IMR-90 (cell line): ENCODE results near the gene TSSK2. TPM values are rescaled to one million over a fixed set of nuclear protein-coding genes. Genes with fewer than 3 reads are reported as not detected.

Source experiments
- ATAC-seq: fragments of 200-7000 bp; cut with Tn5 transposase; 2 replicates; pipeline ENCODE4 v1.9.1; 2020; ENCODE audit warnings: low read depth, mild to moderate bottlenecking, moderate library complexity
- BruUV-seq: library from RNA; stranded (reverse); fragments of 400-500 nt; replicated peaks from 2 replicates; lab custom pipeline; 2021; lab: Mats Ljungman, UMichigan
- CTCF ChIA-PET: fragments of 300-600 bp; formaldehyde crosslinking; extraction: SDS; loops from one replicate; lab custom pipeline; 2021; ENCODE audit warnings: antibody characterized with exemption; lab: Yijun Ruan, JAX
- POLR2A ChIA-PET: fragments of 300-600 bp; sonication (Branson Sonifier 250); formaldehyde crosslinking; loops from one replicate; lab custom pipeline; 2022; ENCODE audit warnings: antibody characterized with exemption; ENCODE audit not compliant: unreplicated experiment; lab: Charles Lee
- DNase-seq: peaks from one replicate; pipeline ENCODE4 v3.0.0; 2013
- H2AFZ ChIP-seq: replicated peaks from 2 replicates; pipeline ENCODE3; 2013; ENCODE audit warnings: low read length, mild to moderate bottlenecking; ENCODE audit not compliant: poor library complexity
- H2AK5ac ChIP-seq: 2 replicates; pipeline ENCODE4 v1.6.1; 2013; ENCODE audit warnings: low read depth, low read length, inconsistent platforms
- H2AK9ac ChIP-seq: replicated peaks from 2 replicates; pipeline ENCODE3; 2013; ENCODE audit warnings: mild to moderate bottlenecking, low read depth, low read length, moderate library complexity; ENCODE audit not compliant: poor library complexity
- H2BK120ac ChIP-seq: 2 replicates; pipeline ENCODE4 v1.6.1; 2013; ENCODE audit warnings: low read depth, low read length, inconsistent platforms
- H2BK15ac ChIP-seq: 3 replicates; pipeline ENCODE4 v1.6.1; 2013; ENCODE audit warnings: low read depth, low read length, inconsistent platforms
- H2BK20ac ChIP-seq: 2 replicates; pipeline ENCODE4 v1.6.1; 2013; ENCODE audit warnings: low read depth, mild to moderate bottlenecking, inconsistent platforms, low read length, moderate library complexity
- H2BK5ac ChIP-seq: 2 replicates; pipeline ENCODE4 v1.6.1; 2013; ENCODE audit warnings: mild to moderate bottlenecking, low read depth, low read length, inconsistent platforms; ENCODE audit not compliant: poor library complexity, severe bottlenecking
- H3K14ac ChIP-seq: replicated peaks from 2 replicates; pipeline ENCODE4 v1.6.1; 2013; ENCODE audit warnings: low read depth, low read length, inconsistent platforms
- H3K18ac ChIP-seq: 2 replicates; pipeline ENCODE4 v1.6.1; 2013; ENCODE audit warnings: low read depth, low read length, control low read depth
- H3K23ac ChIP-seq: 2 replicates; pipeline ENCODE4 v1.6.1; 2013; ENCODE audit warnings: low read depth, low read length, inconsistent platforms
- H3K27ac ChIP-seq: 2 replicates; pipeline ENCODE4 v1.5.1; 2013; ENCODE audit warnings: mild to moderate bottlenecking, control low read depth, low read length; ENCODE audit not compliant: insufficient read depth
- H3K27me3 ChIP-seq: 2 replicates; pipeline ENCODE4 v1.6.1; 2013; ENCODE audit warnings: low read length; ENCODE audit not compliant: control insufficient read depth, insufficient read depth
- H3K36me3 ChIP-seq: 2 replicates; pipeline ENCODE4 v1.6.1; 2013; ENCODE audit warnings: low read length, mixed read lengths; ENCODE audit not compliant: control insufficient read depth, insufficient read depth
- H3K4ac ChIP-seq: 2 replicates; pipeline ENCODE4 v1.6.1; 2013; ENCODE audit warnings: low read depth, low read length, inconsistent platforms
- H3K4me1 ChIP-seq: 2 replicates; pipeline ENCODE4 v1.6.1; 2013; ENCODE audit warnings: low read length, mixed read lengths; ENCODE audit not compliant: control insufficient read depth, insufficient read depth
- H3K4me2 ChIP-seq: 2 replicates; pipeline ENCODE4 v1.6.1; 2013; ENCODE audit warnings: low read depth, mild to moderate bottlenecking, control low read depth, low read length, moderate library complexity
- H3K4me3 ChIP-seq: 2 replicates; pipeline ENCODE4 v1.5.1; 2013; ENCODE audit warnings: low read depth, mild to moderate bottlenecking, control low read depth, low read length, moderate library complexity; ENCODE audit not compliant: insufficient read depth
- H3K56ac ChIP-seq: 2 replicates; pipeline ENCODE4 v1.6.1; 2013; ENCODE audit warnings: low read length, inconsistent platforms; ENCODE audit not compliant: insufficient read depth; ENCODE audit errors: extremely low read depth
- H3K79me1 ChIP-seq, 2 experiments: 2 replicates each; pipeline ENCODE4 v1.6.1; 2013; ENCODE audit warnings: low read length in 2 of 2, inconsistent platforms in 1 of 2, low read depth in 1 of 2
- H3K9ac ChIP-seq: 2 replicates; pipeline ENCODE4 v1.6.1; 2013; ENCODE audit warnings: low read depth, low read length, control low read depth
- H3K9me1 ChIP-seq: 2 replicates; pipeline ENCODE4 v1.6.1; 2013; ENCODE audit warnings: low read length, inconsistent platforms; ENCODE audit not compliant: insufficient read depth
- H3K9me3 ChIP-seq: 2 replicates; pipeline ENCODE4 v1.6.1; 2013; ENCODE audit warnings: low read length; ENCODE audit not compliant: control insufficient read depth, insufficient read depth
- H4K20me1 ChIP-seq: 2 replicates; pipeline ENCODE4 v1.6.1; 2013; ENCODE audit warnings: low read length, inconsistent platforms; ENCODE audit not compliant: insufficient read depth
- H4K5ac ChIP-seq: 2 replicates; pipeline ENCODE4 v1.6.1; 2013; ENCODE audit warnings: mild to moderate bottlenecking, low read depth, low read length, control low read depth
- H4K8ac ChIP-seq, 2 experiments: 2 replicates each; pipeline ENCODE4 v1.6.1; 2013; ENCODE audit warnings: low read depth in 2 of 2, low read length in 2 of 2, control low read depth in 1 of 2, inconsistent platforms in 1 of 2
- H4K91ac ChIP-seq: 2 replicates; pipeline ENCODE4 v1.6.1; 2013; ENCODE audit warnings: low read depth, low read length, inconsistent platforms; ENCODE audit not compliant: insufficient read depth
- BHLHE40 ChIP-seq: fragments of 150-350 bp; IDR thresholded peaks from 2 replicates; pipeline ENCODE4 v1.6.1; 2016; ENCODE audit warnings: mild to moderate bottlenecking, low read depth, low read length
- CEBPB ChIP-seq: IDR thresholded peaks from 2 replicates; pipeline ENCODE4 v1.6.1; 2012; ENCODE audit warnings: low read depth, low read length, improper control_type of control experiment
- CHD1 ChIP-seq: IDR thresholded peaks from 2 replicates; pipeline ENCODE4 v1.6.1; 2012; ENCODE audit warnings: low read depth, low read length, improper control_type of control experiment
- CTCF ChIP-seq: conservative IDR thresholded peaks from 2 replicates; pipeline ENCODE4 v1.5.1; 2012; ENCODE audit warnings: mild to moderate bottlenecking, low read depth, low read length, improper control_type of control experiment
- ELK1 ChIP-seq: fragments of 150-350 bp; IDR thresholded peaks from 2 replicates; pipeline ENCODE4 v1.6.1; 2016; ENCODE audit warnings: low read depth, mild to moderate bottlenecking, low read length, moderate library complexity, borderline replicate concordance
- FOS ChIP-seq: fragments of 150-350 bp; IDR thresholded peaks from 2 replicates; pipeline ENCODE4 v1.6.1; 2016; ENCODE audit warnings: low read depth, low read length
- MAFK ChIP-seq: IDR thresholded peaks from 2 replicates; pipeline ENCODE4 v1.6.1; 2012; ENCODE audit warnings: low read depth, low read length, improper control_type of control experiment
- MAZ ChIP-seq: IDR thresholded peaks from 2 replicates; pipeline ENCODE4 v1.6.1; 2012; ENCODE audit warnings: low read depth, mild to moderate bottlenecking, low read length, improper control_type of control experiment, moderate library complexity, borderline replicate concordance
- MXI1 ChIP-seq: IDR thresholded peaks from 2 replicates; pipeline ENCODE4 v1.6.1; 2012; ENCODE audit warnings: low read depth, mild to moderate bottlenecking, low read length, moderate library complexity, borderline replicate concordance
- NFE2L2 ChIP-seq: fragments of 150-350 bp; IDR thresholded peaks from 2 replicates; pipeline ENCODE4 v1.6.1; 2016; ENCODE audit warnings: low read depth, mild to moderate bottlenecking, low read length
- POLR2A ChIP-seq: IDR thresholded peaks from 2 replicates; pipeline ENCODE4 v1.6.1; 2012; ENCODE audit warnings: mild to moderate bottlenecking, low read depth, low read length
- RAD21 ChIP-seq: IDR thresholded peaks from 2 replicates; pipeline ENCODE4 v1.6.1; 2012; ENCODE audit warnings: low read length, improper control_type of control experiment
- RCOR1 ChIP-seq: IDR thresholded peaks from 2 replicates; pipeline ENCODE4 v1.6.1; 2012; ENCODE audit warnings: mild to moderate bottlenecking, low read length, improper control_type of control experiment; ENCODE audit not compliant: insufficient replicate concordance
- RFX5 ChIP-seq: IDR thresholded peaks from 2 replicates; pipeline ENCODE4 v1.8.0; 2012; ENCODE audit warnings: low read depth, mild to moderate bottlenecking, low read length, moderate library complexity
- SMC3 ChIP-seq: fragments of 150-350 bp; IDR thresholded peaks from 2 replicates; pipeline ENCODE4 v1.6.1; 2016; ENCODE audit warnings: low read depth, mild to moderate bottlenecking, antibody characterized with exemption, low read length, moderate library complexity
- USF2 ChIP-seq: fragments of 150-350 bp; IDR thresholded peaks from 2 replicates; pipeline ENCODE4 v1.6.1; 2017; ENCODE audit warnings: mild to moderate bottlenecking, antibody characterized with exemption, low read length, low read depth
- WGBS, 2 experiments: methylation state at CpG; one replicate each; pipeline versions ENCODE4 v1.1.5 to v1.1.7; 2013; ENCODE audit warnings: missing lambda C conversion rate in 2 of 2; ENCODE audit not compliant: insufficient read length in 1 of 2; ENCODE audit errors: extremely low coverage in 2 of 2; 5-methylcytosine and 5-hydroxymethylcytosine counted together
- dilution Hi-C: fragments of 300-500 bp; cut with HindIII; formaldehyde crosslinking; loops from one replicate; pipeline ENCODE4 v1.14.3; 2018; ENCODE audit warnings: low sequenced_read_pairs; ENCODE audit not compliant: unreplicated experiment
- in situ Hi-C: fragments of 300-500 bp; cut with MboI; formaldehyde crosslinking; loops from 3 replicates; pipeline ENCODE4 v1.14.3; 2019; ENCODE audit warnings: low sequenced_read_pairs, inconsistent platforms, mixed read lengths
- intact Hi-C: fragments of 100-400 bp; cut with micrococcal nuclease; formaldehyde crosslinking; loops from 2 replicates; pipeline ENCODE4 v1.10.0; 2022
- polyA plus RNA-seq, 3 experiments: library from polyadenylated mRNA; depleted of rRNA; stranded (reverse); fragments of >200 nt; gene quantifications; 2 replicates each; pipeline ENCODE4 v1.2.3, GENCODE V29; 2012; ENCODE audit warnings: low replicate concordance in 1 of 3
- total RNA-seq: library from RNA; depleted of rRNA; stranded (reverse); fragments of >200 nt; gene quantifications from 2 replicates; pipeline ENCODE4 v1.2.3, GENCODE V29; 2012

TSSK2 gene
- total and polyA plus RNA-seq, 2 of the 4 experiments (the other 2 are of a cell fraction): not detected

- WGBS, 2 experiments: 39% methylated on average over 5 of the region's 7 CpGs; no CpG with 5 or more reads in 1 of the 2 experiments
- ChIA-PET POLR2A (no interaction called here), CTCF (no interaction called here)
Measured at GRCh38 chr22:19169947-19170318, 38.8 kb downstream of the TSSK2 start.

More at GRCh38 chr22:19169947-19170318, 38.8 kb downstream of the TSSK2 start:
- no peaks in the 10 kb centered on the region for H3K9me3 ChIP-seq
- H3K9me1 ChIP-seq: peaks cover 20% of the 10 kb centered on the region
- no peak overlapping the region for H2BK15ac ChIP-seq
- peak overlapping the region; percentile 85 for H2AK9ac ChIP-seq
- no peak overlapping the region for H2AK5ac ChIP-seq
- H2BK5ac ChIP-seq: no peak overlapping the region
- no peak overlapping the region for H2AFZ ChIP-seq
- ATAC-seq: no peak
- in situ Hi-C loops (no loop called here), intact Hi-C loops (no loop called here), dilution Hi-C loops (no loop called here)
- H3K4me2 ChIP-seq: no peak overlapping the region; the same call in 1 of the 2 replicates
- no peak overlapping the region for H3K18ac ChIP-seq
- no peak overlapping the region; the same call in 1 of the 2 replicates for H3K4me3 ChIP-seq
- H3K4ac ChIP-seq: no peak overlapping the region
- no peak for TF ChIP-seq CHD1
- TF ChIP-seq POLR2A: no peak
- TF ChIP-seq BHLHE40: no peak
- no peak for TF ChIP-seq MAZ
- TF ChIP-seq FOS: no peak
- no peak for TF ChIP-seq NFE2L2
- no peak for TF ChIP-seq ELK1
- TF ChIP-seq MXI1: no peak
- TF ChIP-seq MAFK: no peak
- no peak for TF ChIP-seq USF2
- TF ChIP-seq CTCF: no peak
- no peak for TF ChIP-seq RAD21
- TF ChIP-seq CEBPB: no peak
- TF ChIP-seq RCOR1: no peak
- no peak for TF ChIP-seq SMC3
- no peak for TF ChIP-seq RFX5
- no peak overlapping the region for H4K91ac ChIP-seq
- H3K27me3 ChIP-seq: peaks cover 33% of the 10 kb centered on the region
- no peak overlapping the region for H3K56ac ChIP-seq
- peaks cover 24% of the 10 kb centered on the region for H3K4me1 ChIP-seq
- H4K5ac ChIP-seq: no peak overlapping the region
- no peaks in the 10 kb centered on the region for H3K36me3 ChIP-seq
- no peak overlapping the region for H3K23ac ChIP-seq
- peaks cover 6% of the 10 kb centered on the region; the same call in 1 of the 2 replicates for H4K20me1 ChIP-seq
- no peak overlapping the region for H3K14ac ChIP-seq
- BruUV-seq: no TSS peak
- H3K9ac ChIP-seq: no peak overlapping the region
- DNase-seq: no peak
- no peak overlapping the region for H3K27ac ChIP-seq
- H2BK20ac ChIP-seq: no peak overlapping the region
- H4K8ac ChIP-seq: peak overlapping the region in 1 of 2 experiments; percentile 60; a peak in 1 of 4 replicates
- H2BK120ac ChIP-seq: no peak overlapping the region
- peaks cover 12 to 45% of the 10 kb centered on the region in 2 experiments for H3K79me1 ChIP-seq
